ENCODE results near the gene CIDEC. TPM values are rescaled to one million over a fixed set of nuclear protein-coding genes. Genes with fewer than 3 reads are reported as not detected.

CIDEC gene
- total and polyA plus RNA-seq, 8 donors, result 0.18 to 0.68 (median 0.27) TPM; not detected in 4

GRCh38 chr3:9893739-9894138 lies 13.7 kb upstream of the CIDEC start:
- Histone ChIP-seq H3K27ac (no peak overlapping the region), H3K4me3 (no peak overlapping the region), H3K36me3 (peaks cover 0 to 20% of the 10 kb centered on the region in 2 donors), H3K4me1 (peaks cover 7 to 38% of the 10 kb centered on the region in 2 donors), H3K27me3 (no peaks in the 10 kb centered on the region), H3K9me3 (no peaks in the 10 kb centered on the region)
- DNase-seq, result no peak
- no peak for ATAC-seq
- intact Hi-C loops (cut with DNase I), result no loop called here
- no peak for TF ChIP-seq CTCF (IDR thresholded peaks at IDR 0.05)

- intact Hi-C loops (cut with DNase I), result no loop called here
- ATAC-seq, result no peak
- no peak for TF ChIP-seq CTCF (IDR thresholded peaks at IDR 0.05)
Measured at GRCh38 chr3:9891072-9891622, 11.1 kb upstream of the CIDEC start.

GRCh38 chr3:9890249-9891071 lies 10.4 kb upstream of the CIDEC start, which contains the start of gene JAGN1:
Gene JAGN1, plus strand, starts transcription at chr3:9890610. Its CDS starts 113 bp downstream, at chr3:9890723.
- Histone ChIP-seq H3K4me3 (peak within 1 kb of the TSS; percentile 95 to 98), H3K4me1 (peaks cover 7 to 33% of the 10 kb centered on the region in 2 donors), H3K27ac (peak within 1 kb of the TSS; percentile 93 to 94), H3K27me3 (no peaks in the 10 kb centered on the region), H3K36me3 (peaks cover 0 to 20% of the 10 kb centered on the region in 2 donors), H3K9me3 (no peaks in the 10 kb centered on the region)
- peak in 1 of 2 donors; percentile 6 for TF ChIP-seq CTCF (IDR thresholded peaks at IDR 0.05)
- peak; percentile 90 to 95 (median 91) for DNase-seq
- ATAC-seq, result peak; percentile 99
- intact Hi-C loops (cut with DNase I), result no loop called here

More at GRCh38 chr3:9891072-9891622, 11.1 kb upstream of the CIDEC start:
- peak overlapping the region; percentile 93 to 94 for H3K27ac ChIP-seq
- DNase-seq, result no peak
- no peaks in the 10 kb centered on the region for H3K27me3 ChIP-seq
- no peaks in the 10 kb centered on the region for H3K9me3 ChIP-seq
- peaks cover 7 to 33% of the 10 kb centered on the region in 2 donors for H3K4me1 ChIP-seq
- peak overlapping the region; percentile 95 to 98 for H3K4me3 ChIP-seq
- peaks cover 0 to 20% of the 10 kb centered on the region in 2 donors for H3K36me3 ChIP-seq

- ATAC-seq (no peak), DNase-seq (no peak)
- peaks cover 0 to 16% of the 10 kb centered on the region in 2 donors for H3K36me3 ChIP-seq
- no peak overlapping the region for H3K4me3 ChIP-seq
- no peaks in the 10 kb centered on the region for H3K9me3 ChIP-seq
- no peak overlapping the region for H3K27ac ChIP-seq
- H3K4me1 ChIP-seq, result peaks cover 7 to 33% of the 10 kb centered on the region in 2 donors
- no peaks in the 10 kb centered on the region for H3K27me3 ChIP-seq
- intact Hi-C loops (cut with DNase I), result no loop called here
- no peak for TF ChIP-seq CTCF (IDR thresholded peaks at IDR 0.05)
Measured at GRCh38 chr3:9889405-9889804, 9.4 kb upstream of the CIDEC start.

- Histone ChIP-seq H3K4me1 (peaks cover 7 to 27% of the 10 kb centered on the region in 2 donors), H3K9me3 (no peaks in the 10 kb centered on the region), H3K27me3 (no peaks in the 10 kb centered on the region), H3K4me3 (no peak overlapping the region), H3K27ac (no peak overlapping the region), H3K36me3 (peaks cover 0 to 12% of the 10 kb centered on the region in 2 donors)
- intact Hi-C loops (cut with DNase I), result no loop called here
- ATAC-seq (no peak), DNase-seq (no peak)
- no peak for TF ChIP-seq CTCF (IDR thresholded peaks at IDR 0.05)
Measured at GRCh38 chr3:9888540-9888939, 8.5 kb upstream of the CIDEC start.
